ENCODE measurements around the gene ZFR. TPM values are rescaled to one million over a fixed set of nuclear protein-coding genes. Genes with fewer than 3 reads are reported as not detected.

Gene ZFR
- total RNA-seq, 1 experiment from 2014 or later = 109 TPM

DNA sequence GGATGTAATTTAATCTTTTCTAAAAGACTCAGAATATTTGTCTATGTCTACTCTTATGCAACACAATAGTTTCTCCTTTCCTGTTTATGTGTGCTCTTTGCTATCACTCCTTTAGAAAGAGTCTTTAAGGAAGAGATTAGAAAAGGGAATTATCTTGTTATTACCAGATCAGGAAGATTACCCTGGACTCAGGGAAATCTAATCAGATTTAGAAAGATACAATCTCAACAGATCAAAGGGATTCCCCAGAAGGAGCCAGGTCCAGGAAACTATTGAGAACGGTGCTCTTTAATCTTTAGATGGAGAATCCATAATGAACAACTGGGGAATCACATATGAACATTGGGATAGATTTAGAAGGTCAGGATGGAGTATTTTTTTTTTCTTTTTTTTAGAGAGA, 32.4 kb upstream of the ZFR start:
- DNase-seq (ENCODE audit: unreplicated experiment) = no peak
- Mint-ChIP-seq H3K27me3 (ENCODE audit: insufficient read depth, unreplicated experiment) (no peaks in the 10 kb centered on the region), H3K4me3 (ENCODE audit: unreplicated experiment) (no peak overlapping the region), H3K36me3 (ENCODE audit: insufficient read depth, unreplicated experiment) (no peaks in the 10 kb centered on the region), H3K9me3 (ENCODE audit: unreplicated experiment) (no peaks in the 10 kb centered on the region), H3K27ac (ENCODE audit: low read depth, unreplicated experiment) (no peak overlapping the region), H3K4me1 (ENCODE audit: insufficient read depth, unreplicated experiment) (no peaks in the 10 kb centered on the region)
- intact Hi-C loops (cut with micrococcal nuclease) = no loop called here
- ChIA-PET POLR2A (no interaction called here), CTCF (interaction anchor here (0.6 to 1.4 kb wide), 3 partner anchors 12 to 1073 kb away, joined by 4 to 8 read pairs (median 5); no protein-coding TSS in a partner anchor)
- BruUV-seq (replicated peaks) = no TSS peak
- TF ChIP-seq, protein P1, sequence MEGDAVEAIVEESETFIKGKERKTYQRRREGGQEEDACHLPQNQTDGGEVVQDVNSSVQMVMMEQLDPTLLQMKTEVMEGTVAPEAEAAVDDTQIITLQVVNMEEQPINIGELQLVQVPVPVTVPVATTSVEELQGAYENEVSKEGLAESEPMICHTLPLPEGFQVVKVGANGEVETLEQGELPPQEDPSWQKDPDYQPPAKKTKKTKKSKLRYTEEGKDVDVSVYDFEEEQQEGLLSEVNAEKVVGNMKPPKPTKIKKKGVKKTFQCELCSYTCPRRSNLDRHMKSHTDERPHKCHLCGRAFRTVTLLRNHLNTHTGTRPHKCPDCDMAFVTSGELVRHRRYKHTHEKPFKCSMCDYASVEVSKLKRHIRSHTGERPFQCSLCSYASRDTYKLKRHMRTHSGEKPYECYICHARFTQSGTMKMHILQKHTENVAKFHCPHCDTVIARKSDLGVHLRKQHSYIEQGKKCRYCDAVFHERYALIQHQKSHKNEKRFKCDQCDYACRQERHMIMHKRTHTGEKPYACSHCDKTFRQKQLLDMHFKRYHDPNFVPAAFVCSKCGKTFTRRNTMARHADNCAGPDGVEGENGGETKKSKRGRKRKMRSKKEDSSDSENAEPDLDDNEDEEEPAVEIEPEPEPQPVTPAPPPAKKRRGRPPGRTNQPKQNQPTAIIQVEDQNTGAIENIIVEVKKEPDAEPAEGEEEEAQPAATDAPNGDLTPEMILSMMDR (IDR thresholded peaks at IDR 0.05; ENCODE audit: unreplicated experiment) = no peak

DNA sequence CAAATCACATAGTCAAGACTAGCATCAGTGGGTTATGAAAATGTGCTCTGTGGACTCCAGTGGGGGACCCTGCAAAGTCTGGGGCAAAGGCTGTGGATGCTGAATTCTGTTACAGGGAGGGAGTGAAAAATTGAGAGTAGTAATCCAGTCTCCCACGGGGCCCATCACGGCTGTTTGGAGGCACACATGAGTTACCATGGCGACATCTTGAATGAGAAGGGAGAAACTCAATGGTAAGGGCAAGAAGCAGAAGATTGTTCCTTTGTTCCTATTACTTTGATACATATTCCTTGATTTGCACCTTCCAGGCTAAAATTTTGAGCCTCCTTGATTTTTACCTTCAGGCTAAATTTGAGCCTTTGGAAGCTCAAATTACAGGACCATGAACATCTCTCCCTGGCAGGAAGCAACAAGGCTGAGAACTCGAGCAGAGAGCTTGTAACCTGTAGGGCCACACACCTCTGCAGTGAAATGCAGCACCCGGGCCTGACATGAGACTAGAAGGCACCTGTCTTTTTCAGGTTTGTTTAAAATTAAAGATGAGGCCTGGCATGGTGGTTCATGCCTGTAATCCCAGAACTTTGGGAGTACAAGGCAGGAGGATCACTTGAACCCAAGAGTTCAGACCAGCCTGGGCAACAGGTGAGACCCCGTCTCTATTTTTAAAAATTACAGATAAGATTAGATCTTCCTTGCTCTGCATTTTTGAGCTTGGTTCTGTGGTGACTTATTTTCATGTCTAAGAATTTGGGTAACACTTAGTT, 31.0 kb upstream of the ZFR start:
- Mint-ChIP-seq H3K9me3 (ENCODE audit: unreplicated experiment) (no peaks in the 10 kb centered on the region), H3K4me3 (ENCODE audit: unreplicated experiment) (no peak overlapping the region), H3K27me3 (ENCODE audit: insufficient read depth, unreplicated experiment) (no peaks in the 10 kb centered on the region), H3K27ac (ENCODE audit: low read depth, unreplicated experiment) (no peak overlapping the region), H3K4me1 (ENCODE audit: insufficient read depth, unreplicated experiment) (no peaks in the 10 kb centered on the region), H3K36me3 (ENCODE audit: insufficient read depth, unreplicated experiment) (no peaks in the 10 kb centered on the region)
- no peak for DNase-seq (ENCODE audit: unreplicated experiment)
- TF ChIP-seq, protein P1 (IDR thresholded peaks at IDR 0.05; ENCODE audit: unreplicated experiment) = no peak
- POLR2A ChIA-PET = no interaction called here
- intact Hi-C loops (cut with micrococcal nuclease) = no loop called here
- CTCF ChIA-PET = interaction anchor here (3.5 kb wide), 1 partner anchor 14 kb away, joined by 26 read pairs; no protein-coding TSS in a partner anchor
- no TSS peak for BruUV-seq (replicated peaks)

DNA sequence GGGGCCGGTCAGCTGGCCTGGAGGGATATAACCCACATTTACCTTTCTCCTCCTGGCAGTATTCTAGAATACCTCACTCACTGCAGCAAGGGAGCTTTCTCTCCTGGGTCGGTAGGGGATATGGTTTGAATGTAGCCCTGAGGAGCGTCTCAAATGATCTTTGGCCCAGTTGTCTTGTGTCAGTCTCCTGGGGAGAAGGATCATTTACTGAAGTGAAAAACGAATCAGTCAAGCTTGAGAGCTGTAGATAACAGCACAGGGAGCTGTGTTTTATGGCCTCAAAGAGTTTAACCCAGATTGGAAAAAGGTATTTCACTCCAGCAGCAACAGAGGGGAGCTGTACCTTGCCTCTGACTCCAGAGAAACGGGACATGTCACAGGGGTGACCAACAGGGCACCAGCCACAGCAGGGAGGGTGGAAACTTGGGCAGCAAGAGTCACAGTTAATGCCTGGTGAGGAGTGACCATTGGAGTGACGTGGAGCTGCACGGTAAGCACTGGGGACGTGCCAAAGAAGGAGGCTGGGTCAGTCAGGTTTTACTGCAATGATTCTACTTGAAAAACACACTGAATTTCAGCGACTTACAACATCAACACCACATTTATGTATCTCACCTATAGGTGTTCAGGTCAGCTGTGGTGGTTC, 29.8 kb upstream of the ZFR start:
- Mint-ChIP-seq H3K4me1 (ENCODE audit: insufficient read depth, unreplicated experiment) (no peaks in the 10 kb centered on the region), H3K27me3 (ENCODE audit: insufficient read depth, unreplicated experiment) (no peaks in the 10 kb centered on the region), H3K9me3 (ENCODE audit: unreplicated experiment) (no peaks in the 10 kb centered on the region), H3K36me3 (ENCODE audit: insufficient read depth, unreplicated experiment) (no peaks in the 10 kb centered on the region), H3K27ac (ENCODE audit: low read depth, unreplicated experiment) (no peak overlapping the region), H3K4me3 (ENCODE audit: unreplicated experiment) (no peak overlapping the region)
- intact Hi-C loops (cut with micrococcal nuclease) = no loop called here
- TF ChIP-seq, protein P1 (IDR thresholded peaks at IDR 0.05; ENCODE audit: unreplicated experiment) = no peak
- ChIA-PET CTCF (interaction anchor here (1.1 to 3.5 kb wide), 4 partner anchors 10 to 134 kb away, joined by 3 to 26 read pairs (median 4); no protein-coding TSS in a partner anchor), POLR2A (no interaction called here)
- DNase-seq (ENCODE audit: unreplicated experiment) = no peak
- BruUV-seq (replicated peaks) = no TSS peak

DNA sequence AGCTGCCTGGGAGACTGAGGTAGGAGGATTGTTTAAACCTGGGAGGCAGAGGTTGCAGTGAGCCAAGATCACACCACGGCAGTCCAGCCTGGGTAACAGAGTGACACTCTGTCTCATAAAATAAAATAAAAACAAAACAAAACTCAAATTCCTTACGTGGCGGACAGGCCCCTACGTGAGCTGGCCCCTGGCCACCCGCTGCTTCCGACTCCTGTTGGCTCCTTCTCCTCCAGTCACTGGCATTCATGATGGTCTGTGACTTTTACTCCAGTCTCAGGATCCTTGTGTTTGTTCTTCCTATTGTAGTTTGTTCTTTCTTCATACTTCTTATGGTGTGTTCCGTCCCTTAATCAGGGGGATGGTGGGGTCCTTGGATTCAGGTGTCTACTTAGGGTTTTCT, 28.5 kb upstream of the ZFR start:
- no peaks in the 10 kb centered on the region for H3K4me1 Mint-ChIP-seq (ENCODE audit: insufficient read depth, unreplicated experiment)
- H3K27ac Mint-ChIP-seq (ENCODE audit: low read depth, unreplicated experiment) = no peak overlapping the region
- POLR2A ChIA-PET = interaction anchor here (0.6 kb wide), 1 partner anchor 87 kb away, joined by 3 read pairs; no protein-coding TSS in a partner anchor
- DNase-seq (ENCODE audit: unreplicated experiment) = no peak
- no TSS peak for BruUV-seq (replicated peaks)
- H3K36me3 Mint-ChIP-seq (ENCODE audit: insufficient read depth, unreplicated experiment) = no peaks in the 10 kb centered on the region
- CTCF ChIA-PET = interaction anchor here (0.5 to 3.5 kb wide), 2 partner anchors 17 to 777 kb away, joined by 5 to 26 read pairs; no protein-coding TSS in a partner anchor
- intact Hi-C loops (cut with micrococcal nuclease) = no loop called here
- no peaks in the 10 kb centered on the region for H3K9me3 Mint-ChIP-seq (ENCODE audit: unreplicated experiment)
- TF ChIP-seq, protein P1 (IDR thresholded peaks at IDR 0.05; ENCODE audit: unreplicated experiment) = no peak
- H3K27me3 Mint-ChIP-seq (ENCODE audit: insufficient read depth, unreplicated experiment) = no peaks in the 10 kb centered on the region
- no peak overlapping the region for H3K4me3 Mint-ChIP-seq (ENCODE audit: unreplicated experiment)

All from MCF 10A (cell line).